Progenitor cell of endocrine pancreas (in vitro differentiated cells): ENCODE measurements around the gene UBR2. TPM values are rescaled to one million over a fixed set of nuclear protein-coding genes. Genes with fewer than 3 reads are reported as not detected.

Experiments
- DNase-seq: peaks from one replicate; pipeline ENCODE4 v3.0.0; 2021; ENCODE audit warnings: low spot score; ENCODE audit not compliant: unreplicated experiment
- H3K27ac Mint-ChIP-seq: 2 replicates; pipeline ENCODE4 v1.8.0; 2021; ENCODE audit warnings: mild to moderate bottlenecking, moderate library complexity, mixed read lengths
- H3K27me3 Mint-ChIP-seq: 2 replicates; pipeline ENCODE4 v1.8.0; 2021; ENCODE audit warnings: mixed read lengths
- H3K36me3 Mint-ChIP-seq: 2 replicates; pipeline ENCODE4 v1.8.0; 2022; ENCODE audit warnings: mixed read lengths; ENCODE audit not compliant: insufficient read depth
- H3K4me1 Mint-ChIP-seq: 2 replicates; pipeline ENCODE4 v1.8.0; 2021; ENCODE audit warnings: low read depth, mixed read lengths
- H3K4me3 Mint-ChIP-seq: 2 replicates; pipeline ENCODE4 v1.8.0; 2021; ENCODE audit warnings: low read depth, mild to moderate bottlenecking, moderate library complexity, mixed read lengths
- H3K9me3 Mint-ChIP-seq: 2 replicates; pipeline ENCODE4 v1.8.0; 2021; ENCODE audit warnings: low read depth, mixed read lengths
- total RNA-seq: library from RNA; stranded (reverse); gene quantifications from 2 replicates; pipeline ENCODE4 v1.2.1, GENCODE V29; 2021
- TF ChIP-seq, protein P1 (sequence below): fragments of 200-600 bp; sonication (generic); IDR thresholded peaks from one replicate; pipeline ENCODE4 v1.5.0; 2021; ENCODE audit warnings: antibody characterized with exemption, mild to moderate bottlenecking; ENCODE audit not compliant: unreplicated experiment

UBR2 gene
- total RNA-seq, 1 donor from 2014 or later = 31.9 TPM

DNA sequence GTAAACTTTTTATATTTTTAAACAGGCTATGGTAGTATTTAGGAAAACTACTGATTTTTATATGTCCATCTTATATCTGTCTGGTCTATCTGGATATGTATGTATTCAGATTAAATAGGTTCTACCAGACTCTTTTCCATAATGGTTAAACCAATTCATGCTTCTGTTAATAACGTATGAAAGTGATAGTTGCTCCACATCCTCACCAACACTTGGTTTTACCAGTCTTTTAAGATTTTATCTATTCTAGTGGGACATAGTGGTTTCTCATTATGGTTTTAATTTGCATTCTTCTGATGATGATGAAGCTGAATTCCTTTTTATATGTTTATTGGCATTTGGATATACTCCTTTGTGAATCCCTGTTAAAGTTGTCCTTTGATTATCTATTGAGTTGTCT is 56.1 kb downstream of the UBR2 start:
- DNase-seq = no peak
- Mint-ChIP-seq H3K4me3 (no peak overlapping the region), H3K4me1 (peaks cover 4% of the 10 kb centered on the region), H3K27ac (no peak overlapping the region), H3K36me3 (peaks cover 27% of the 10 kb centered on the region), H3K27me3 (no peaks in the 10 kb centered on the region), H3K9me3 (no peaks in the 10 kb centered on the region)
- TF ChIP-seq, protein P1, sequence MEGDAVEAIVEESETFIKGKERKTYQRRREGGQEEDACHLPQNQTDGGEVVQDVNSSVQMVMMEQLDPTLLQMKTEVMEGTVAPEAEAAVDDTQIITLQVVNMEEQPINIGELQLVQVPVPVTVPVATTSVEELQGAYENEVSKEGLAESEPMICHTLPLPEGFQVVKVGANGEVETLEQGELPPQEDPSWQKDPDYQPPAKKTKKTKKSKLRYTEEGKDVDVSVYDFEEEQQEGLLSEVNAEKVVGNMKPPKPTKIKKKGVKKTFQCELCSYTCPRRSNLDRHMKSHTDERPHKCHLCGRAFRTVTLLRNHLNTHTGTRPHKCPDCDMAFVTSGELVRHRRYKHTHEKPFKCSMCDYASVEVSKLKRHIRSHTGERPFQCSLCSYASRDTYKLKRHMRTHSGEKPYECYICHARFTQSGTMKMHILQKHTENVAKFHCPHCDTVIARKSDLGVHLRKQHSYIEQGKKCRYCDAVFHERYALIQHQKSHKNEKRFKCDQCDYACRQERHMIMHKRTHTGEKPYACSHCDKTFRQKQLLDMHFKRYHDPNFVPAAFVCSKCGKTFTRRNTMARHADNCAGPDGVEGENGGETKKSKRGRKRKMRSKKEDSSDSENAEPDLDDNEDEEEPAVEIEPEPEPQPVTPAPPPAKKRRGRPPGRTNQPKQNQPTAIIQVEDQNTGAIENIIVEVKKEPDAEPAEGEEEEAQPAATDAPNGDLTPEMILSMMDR = no peak

DNA sequence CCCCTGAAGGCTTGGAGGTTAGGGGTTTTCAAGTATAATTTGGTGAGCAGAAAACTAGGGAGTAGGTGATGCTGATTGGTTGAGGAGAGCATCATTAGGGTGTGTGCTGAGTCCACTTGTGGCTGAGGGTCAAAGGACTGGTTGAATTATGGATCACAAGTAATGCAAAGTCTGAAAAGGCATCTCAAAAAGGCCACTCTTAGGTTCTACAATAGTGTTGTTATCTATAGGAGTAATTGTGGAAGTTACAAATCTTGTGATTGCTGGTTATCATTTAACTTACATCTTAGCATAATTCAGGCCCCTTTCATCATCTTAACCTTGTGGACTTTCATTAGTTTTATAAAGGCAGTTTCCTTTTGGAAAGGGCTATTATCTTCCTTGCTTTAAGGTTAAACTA is 60.8 kb downstream of the UBR2 start:
- no peak for DNase-seq
- peaks cover 22% of the 10 kb centered on the region for H3K36me3 Mint-ChIP-seq
- TF ChIP-seq, protein P1 = no peak
- no peak overlapping the region for H3K27ac Mint-ChIP-seq
- H3K4me3 Mint-ChIP-seq = no peak overlapping the region
- no peaks in the 10 kb centered on the region for H3K9me3 Mint-ChIP-seq
- H3K4me1 Mint-ChIP-seq = peaks cover 4% of the 10 kb centered on the region
- no peaks in the 10 kb centered on the region for H3K27me3 Mint-ChIP-seq

DNA sequence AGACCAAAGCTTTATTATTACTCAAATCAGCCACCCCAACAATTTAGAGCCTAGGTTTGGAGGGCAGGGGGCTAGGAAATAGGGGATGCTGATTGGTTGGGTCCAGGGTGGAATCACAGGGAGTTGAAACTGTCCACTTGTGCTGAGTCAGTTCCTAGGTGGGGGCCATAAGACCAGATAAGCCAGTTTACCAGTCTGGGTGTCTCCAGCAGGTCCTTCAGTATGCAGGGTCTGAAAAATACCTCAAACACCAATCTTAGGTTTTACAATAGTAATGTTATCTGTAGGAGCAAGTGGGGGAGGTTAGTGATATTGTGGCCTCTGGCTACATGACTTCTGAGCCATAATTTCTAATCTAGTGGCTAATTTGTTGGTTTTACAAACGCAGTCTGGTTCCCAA is 63.2 kb downstream of the UBR2 start:
- DNase-seq = no peak
- Mint-ChIP-seq H3K4me3 (no peak overlapping the region), H3K9me3 (no peaks in the 10 kb centered on the region), H3K36me3 (peaks cover 21% of the 10 kb centered on the region), H3K27ac (peak overlapping the region; percentile 43), H3K4me1 (peaks cover 4% of the 10 kb centered on the region), H3K27me3 (no peaks in the 10 kb centered on the region)
- TF ChIP-seq, protein P1 = no peak

DNA sequence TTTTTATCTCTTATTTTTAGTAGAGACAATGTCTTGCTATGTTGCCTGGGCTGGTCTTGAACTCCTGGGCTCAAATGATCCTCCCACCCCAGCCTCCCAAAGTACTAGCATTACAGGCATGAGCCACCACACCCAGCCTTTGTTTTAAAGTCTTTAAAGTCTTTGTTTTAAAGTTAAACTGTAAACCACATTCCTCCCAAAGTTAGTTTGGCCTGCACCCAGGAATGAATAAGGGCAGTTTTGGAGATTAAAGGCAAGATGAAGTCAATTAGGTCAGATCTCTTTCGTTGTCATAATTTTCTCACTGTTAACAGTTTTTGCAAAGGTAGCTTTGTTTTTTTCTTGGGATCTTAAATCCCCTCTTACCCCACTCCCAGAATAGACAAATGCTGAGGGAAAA is 63.8 kb downstream of the UBR2 start:
- Mint-ChIP-seq H3K27ac (no peak overlapping the region), H3K9me3 (no peaks in the 10 kb centered on the region), H3K36me3 (peaks cover 24% of the 10 kb centered on the region), H3K27me3 (no peaks in the 10 kb centered on the region), H3K4me3 (no peak overlapping the region), H3K4me1 (peaks cover 4% of the 10 kb centered on the region)
- no peak for DNase-seq
- TF ChIP-seq, protein P1 = no peak

DNA sequence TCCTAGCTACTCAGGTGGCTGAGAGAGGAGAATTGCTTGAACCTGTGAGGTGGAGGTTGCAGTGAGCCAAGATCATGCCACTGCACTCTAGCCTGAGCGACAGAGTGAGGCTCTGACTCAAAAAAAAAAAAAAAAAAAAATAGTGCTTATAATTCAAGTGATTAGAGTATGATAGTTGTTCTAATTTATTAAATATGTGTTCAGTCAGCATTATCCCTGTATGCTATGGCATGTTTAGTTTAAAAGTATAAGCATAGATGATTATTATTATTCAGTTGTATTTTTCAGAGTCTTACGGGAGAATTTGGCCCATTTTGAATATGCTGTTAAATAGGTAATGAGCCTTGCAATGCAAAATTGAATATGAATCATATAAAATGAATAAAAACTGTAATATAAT is 64.8 kb downstream of the UBR2 start:
- H3K27ac Mint-ChIP-seq = no peak overlapping the region
- H3K4me3 Mint-ChIP-seq = no peak overlapping the region
- H3K4me1 Mint-ChIP-seq = peaks cover 4% of the 10 kb centered on the region
- no peak for DNase-seq
- H3K9me3 Mint-ChIP-seq = no peaks in the 10 kb centered on the region
- peaks cover 27% of the 10 kb centered on the region for H3K36me3 Mint-ChIP-seq
- H3K27me3 Mint-ChIP-seq = no peaks in the 10 kb centered on the region
- TF ChIP-seq, protein P1 = no peak
